Upper lobe of right lung (tissue), 1 donor: ENCODE data around the gene IRX6. TPM values are rescaled to one million over a fixed set of nuclear protein-coding genes. Genes with fewer than 3 reads are reported as not detected.

Experiments used
- ATAC-seq: fragments of 200-7000 bp; cut with Tn5 transposase; one replicate; pipeline ENCODE4 v1.9.1; 2020; ENCODE audit warnings: mild to moderate bottlenecking, moderate library complexity
- DNase-seq: peaks from one replicate; pipeline ENCODE4 v3.0.0-alpha.2; 2020
- H3K27ac ChIP-seq: fragments of 200-600 bp; one replicate; pipeline ENCODE4 v1.8.0; 2022
- H3K27me3 ChIP-seq: fragments of 200-600 bp; one replicate; pipeline ENCODE4 v1.8.0; 2022; ENCODE audit warnings: mild to moderate bottlenecking
- H3K36me3 ChIP-seq: fragments of 200-600 bp; one replicate; pipeline ENCODE4 v1.8.0; 2022
- H3K4me1 ChIP-seq: fragments of 200-600 bp; one replicate; pipeline ENCODE4 v1.8.0; 2022
- H3K4me3 ChIP-seq: fragments of 200-600 bp; one replicate; pipeline ENCODE4 v1.8.0; 2022; ENCODE audit warnings: mild to moderate bottlenecking
- H3K9me3 ChIP-seq: fragments of 200-600 bp; one replicate; pipeline ENCODE4 v1.8.0; 2022
- CTCF ChIP-seq: fragments of 200-600 bp; IDR thresholded peaks from one replicate; pipeline ENCODE4 v1.8.0; 2022; ENCODE audit warnings: antibody characterized with exemption
- intact Hi-C: fragments of 100-400 bp; cut with DNase I; formaldehyde crosslinking; loops from one replicate; pipeline ENCODE4 v1.11.0; 2022
- total RNA-seq: library from RNA; stranded (reverse); fragmentation: NEBNext Ultra II Directional; extraction: Animal tissue kit (Norgen Biotek cat#: 25700); gene quantifications from one replicate; pipeline ENCODE4 v1.2.1, GENCODE V29; 2021
- donor health status: DM: no; HTN: yes; CAD: no; lungs with severe emphysema.

IRX6 gene
- total RNA-seq, 1 donor from 2014 or later: 13.0 TPM

- Histone ChIP-seq H3K4me3 (no peak overlapping the region), H3K27ac (no peak overlapping the region), H3K36me3 (no peaks in the 10 kb centered on the region), H3K9me3 (no peaks in the 10 kb centered on the region), H3K27me3 (peaks cover 79% of the 10 kb centered on the region), H3K4me1 (peaks cover 3% of the 10 kb centered on the region)
- no peak for ATAC-seq
- no peak for TF ChIP-seq CTCF
- intact Hi-C loops: no loop called here
- DNase-seq: no peak
Observed at GRCh38 chr16:55328611-55329569, 4.9 kb downstream of the IRX6 start.

DNA sequence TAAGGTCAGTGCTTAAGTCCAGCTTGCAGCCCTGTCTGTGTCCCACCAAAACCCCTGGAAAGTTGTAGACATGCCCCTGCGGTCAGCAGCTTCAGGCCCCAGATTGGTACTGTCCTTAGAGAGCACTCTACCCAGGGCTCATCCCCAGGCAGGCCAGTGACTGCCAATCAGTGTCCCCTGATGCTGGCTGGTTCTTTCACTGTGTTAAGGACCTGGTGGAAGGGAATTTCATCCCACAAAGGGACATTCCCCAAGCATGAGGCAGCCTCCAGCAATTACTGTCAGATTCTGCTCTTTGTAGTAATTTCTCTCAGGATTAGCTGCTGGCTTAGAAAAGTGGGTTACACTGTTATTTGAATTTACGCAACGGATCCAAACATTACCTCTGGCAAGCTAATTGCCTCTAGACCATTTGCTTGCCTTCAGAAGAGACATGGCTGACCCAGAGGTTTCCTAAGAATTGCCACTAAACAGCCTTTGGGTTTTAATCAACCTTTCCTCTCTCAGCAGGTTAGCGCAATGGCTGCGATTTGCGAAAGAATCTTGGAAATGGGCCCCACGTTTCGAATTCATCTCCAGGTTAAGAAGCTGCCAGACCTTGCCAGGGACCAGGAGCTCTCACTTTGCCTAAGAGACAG lies 5.9 kb downstream of the IRX6 start:
- H3K27me3 ChIP-seq: peaks cover 70% of the 10 kb centered on the region
- no peak for DNase-seq
- no peaks in the 10 kb centered on the region for H3K36me3 ChIP-seq
- H3K27ac ChIP-seq: no peak overlapping the region
- intact Hi-C loops: no loop called here
- H3K4me1 ChIP-seq: peaks cover 3% of the 10 kb centered on the region
- TF ChIP-seq CTCF: no peak
- H3K4me3 ChIP-seq: no peak overlapping the region
- no peaks in the 10 kb centered on the region for H3K9me3 ChIP-seq
- ATAC-seq: no peak

- DNase-seq: no peak
- intact Hi-C loops: no loop called here
- Histone ChIP-seq H3K36me3 (no peaks in the 10 kb centered on the region), H3K4me3 (no peak overlapping the region), H3K27me3 (peaks cover 59% of the 10 kb centered on the region), H3K27ac (no peak overlapping the region), H3K9me3 (no peaks in the 10 kb centered on the region), H3K4me1 (peaks cover 3% of the 10 kb centered on the region)
- no peak for ATAC-seq
- TF ChIP-seq CTCF: no peak
Observed at GRCh38 chr16:55330781-55331647, 7.0 kb downstream of the IRX6 start.

GRCh38 chr16:55331648-55332185 lies 7.7 kb downstream of the IRX6 start:
- intact Hi-C loops: no loop called here
- H3K36me3 ChIP-seq: no peaks in the 10 kb centered on the region
- H3K27me3 ChIP-seq: peaks cover 52% of the 10 kb centered on the region
- H3K27ac ChIP-seq: no peak overlapping the region
- H3K9me3 ChIP-seq: no peaks in the 10 kb centered on the region
- DNase-seq: no peak
- peaks cover 3% of the 10 kb centered on the region for H3K4me1 ChIP-seq
- no peak overlapping the region for H3K4me3 ChIP-seq
- no peak for TF ChIP-seq CTCF
- ATAC-seq: no peak

GRCh38 chr16:55333684-55334083 lies 9.7 kb downstream of the IRX6 start:
- ATAC-seq (peak; percentile 56), DNase-seq (no peak)
- no peak for TF ChIP-seq CTCF
- no peak overlapping the region for H3K4me3 ChIP-seq
- intact Hi-C loops: no loop called here
- no peak overlapping the region for H3K27ac ChIP-seq
- H3K27me3 ChIP-seq: peaks cover 35% of the 10 kb centered on the region
- H3K9me3 ChIP-seq: no peaks in the 10 kb centered on the region
- H3K4me1 ChIP-seq: peaks cover 2% of the 10 kb centered on the region
- no peaks in the 10 kb centered on the region for H3K36me3 ChIP-seq
